ENCODE results near the gene RAPGEF1. TPM values are rescaled to one million over a fixed set of nuclear protein-coding genes. Genes with fewer than 3 reads are reported as not detected.

The RAPGEF1 gene
- total RNA-seq, 1 experiment from 2014 or later = 25.2 TPM

DNA sequence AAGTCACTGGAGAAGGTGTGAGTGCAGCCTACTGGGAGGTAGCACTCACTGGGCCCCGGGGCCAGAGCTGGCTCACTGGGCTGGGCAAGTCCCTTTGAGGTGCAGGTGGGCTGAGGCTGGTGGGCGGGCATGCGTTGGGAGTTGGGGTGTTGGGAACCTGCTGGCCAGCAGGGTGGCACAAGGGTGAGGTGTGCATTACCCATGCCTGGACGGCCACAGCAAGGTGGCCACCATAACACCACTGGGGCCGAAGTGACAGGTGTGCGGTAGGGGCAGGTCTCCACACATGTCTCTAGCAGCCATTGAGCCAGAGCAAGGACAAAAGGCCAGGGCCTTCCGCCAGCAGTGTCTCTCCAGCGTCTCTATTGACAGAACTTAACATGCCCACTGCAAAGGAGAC, 172.0 kb downstream of the RAPGEF1 start:
- H3K27ac ChIP-seq (ENCODE audit: low read length) = no peak overlapping the region
- no peaks in the 10 kb centered on the region for H3F3A ChIP-seq (ENCODE audit: low read length, unreplicated experiment)
- ATAC-seq = no peak
- no peaks in the 10 kb centered on the region for H3K9me2 ChIP-seq (replicated peaks; ENCODE audit: low read length)
- no peak overlapping the region for H3K9ac ChIP-seq (ENCODE audit: low read length)
- TF ChIP-seq EZH2 (IDR thresholded peaks at IDR 0.05; ENCODE audit: low read length, unreplicated experiment) = no peak
- CTCF ChIA-PET = no interaction called here
- no peaks in the 10 kb centered on the region for H4K20me1 ChIP-seq (ENCODE audit: low read length)
- H3K27me3 ChIP-seq (ENCODE audit: low read length) = no peaks in the 10 kb centered on the region
- no peak overlapping the region for H3K4me2 ChIP-seq (ENCODE audit: low read length)
- no peaks in the 10 kb centered on the region for H3K9me3 ChIP-seq (ENCODE audit: low read length)
- H3K36me3 ChIP-seq (ENCODE audit: low read depth, low read length) = no peaks in the 10 kb centered on the region
- BruUV-seq (replicated peaks) = no TSS peak
- intact Hi-C loops (cut with micrococcal nuclease) = no loop called here
- H3K79me2 ChIP-seq (ENCODE audit: low read length) = no peaks in the 10 kb centered on the region
- DNase-seq = no peak
- no peak overlapping the region for H2AFZ ChIP-seq (ENCODE audit: low read length)
- H3K4me3 ChIP-seq (ENCODE audit: low read length) = no peak overlapping the region
- POLR2A ChIA-PET (ENCODE audit: unreplicated experiment) = no interaction called here
- H3K4me1 ChIP-seq (ENCODE audit: insufficient read depth, low read length) = no peaks in the 10 kb centered on the region

DNA sequence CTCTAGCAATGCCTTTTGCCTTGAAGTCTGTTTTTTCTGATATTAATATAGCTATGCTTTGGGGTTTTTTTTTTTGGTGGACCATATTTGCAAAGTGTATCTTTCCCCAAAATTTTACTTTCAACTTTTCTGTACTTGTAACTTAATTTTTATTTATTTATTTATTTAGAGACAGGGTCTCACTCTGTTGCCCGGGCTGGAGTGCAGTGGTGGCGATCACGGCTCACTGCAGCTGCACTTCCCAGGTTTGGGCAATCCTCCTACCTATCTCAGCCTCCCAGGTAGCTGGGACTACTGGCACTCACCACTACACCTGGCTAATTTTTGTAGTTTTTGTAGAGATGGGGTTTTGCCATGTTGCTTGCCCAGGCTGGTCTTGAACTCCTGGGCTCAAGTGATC, 173.7 kb downstream of the RAPGEF1 start:
- H3F3A ChIP-seq (ENCODE audit: low read length, unreplicated experiment) = no peaks in the 10 kb centered on the region
- ChIA-PET POLR2A (ENCODE audit: unreplicated experiment) (no interaction called here), CTCF (interaction anchor here (0.7 kb wide), 1 partner anchor 295 kb away, joined by 4 read pairs; no protein-coding TSS in a partner anchor)
- TF ChIP-seq EZH2 (IDR thresholded peaks at IDR 0.05; ENCODE audit: low read length, unreplicated experiment) (no peak), EZH2phosphoT487 (IDR thresholded peaks at IDR 0.05; ENCODE audit: borderline replicate concordance, low read length) (no peak)
- TF ChIP-seq, protein P1, sequence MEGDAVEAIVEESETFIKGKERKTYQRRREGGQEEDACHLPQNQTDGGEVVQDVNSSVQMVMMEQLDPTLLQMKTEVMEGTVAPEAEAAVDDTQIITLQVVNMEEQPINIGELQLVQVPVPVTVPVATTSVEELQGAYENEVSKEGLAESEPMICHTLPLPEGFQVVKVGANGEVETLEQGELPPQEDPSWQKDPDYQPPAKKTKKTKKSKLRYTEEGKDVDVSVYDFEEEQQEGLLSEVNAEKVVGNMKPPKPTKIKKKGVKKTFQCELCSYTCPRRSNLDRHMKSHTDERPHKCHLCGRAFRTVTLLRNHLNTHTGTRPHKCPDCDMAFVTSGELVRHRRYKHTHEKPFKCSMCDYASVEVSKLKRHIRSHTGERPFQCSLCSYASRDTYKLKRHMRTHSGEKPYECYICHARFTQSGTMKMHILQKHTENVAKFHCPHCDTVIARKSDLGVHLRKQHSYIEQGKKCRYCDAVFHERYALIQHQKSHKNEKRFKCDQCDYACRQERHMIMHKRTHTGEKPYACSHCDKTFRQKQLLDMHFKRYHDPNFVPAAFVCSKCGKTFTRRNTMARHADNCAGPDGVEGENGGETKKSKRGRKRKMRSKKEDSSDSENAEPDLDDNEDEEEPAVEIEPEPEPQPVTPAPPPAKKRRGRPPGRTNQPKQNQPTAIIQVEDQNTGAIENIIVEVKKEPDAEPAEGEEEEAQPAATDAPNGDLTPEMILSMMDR (conservative IDR thresholded peaks at IDR 0.05; ENCODE audit: low read depth, low read length) = no peak
- H3K9ac ChIP-seq (ENCODE audit: low read length) = no peak overlapping the region
- H3K27ac ChIP-seq (ENCODE audit: low read length) = no peak overlapping the region
- H3K79me2 ChIP-seq (ENCODE audit: low read length) = no peaks in the 10 kb centered on the region
- H3K4me2 ChIP-seq (ENCODE audit: low read length) = no peak overlapping the region
- H3K27me3 ChIP-seq (ENCODE audit: low read length) = no peaks in the 10 kb centered on the region
- intact Hi-C loops (cut with micrococcal nuclease) = no loop called here
- no peaks in the 10 kb centered on the region for H3K9me2 ChIP-seq (replicated peaks; ENCODE audit: low read length)
- peaks cover 9% of the 10 kb centered on the region for H3K4me1 ChIP-seq (ENCODE audit: insufficient read depth, low read length)
- H3K36me3 ChIP-seq (ENCODE audit: low read depth, low read length) = no peaks in the 10 kb centered on the region
- H3K9me3 ChIP-seq (ENCODE audit: low read length) = no peaks in the 10 kb centered on the region
- ATAC-seq = no peak
- BruUV-seq (replicated peaks) = no TSS peak
- H2AFZ ChIP-seq (ENCODE audit: low read length) = no peak overlapping the region
- no peak for DNase-seq
- H4K20me1 ChIP-seq (ENCODE audit: low read length) = no peaks in the 10 kb centered on the region
- no peak overlapping the region for H3K4me3 ChIP-seq (ENCODE audit: low read length)

DNA sequence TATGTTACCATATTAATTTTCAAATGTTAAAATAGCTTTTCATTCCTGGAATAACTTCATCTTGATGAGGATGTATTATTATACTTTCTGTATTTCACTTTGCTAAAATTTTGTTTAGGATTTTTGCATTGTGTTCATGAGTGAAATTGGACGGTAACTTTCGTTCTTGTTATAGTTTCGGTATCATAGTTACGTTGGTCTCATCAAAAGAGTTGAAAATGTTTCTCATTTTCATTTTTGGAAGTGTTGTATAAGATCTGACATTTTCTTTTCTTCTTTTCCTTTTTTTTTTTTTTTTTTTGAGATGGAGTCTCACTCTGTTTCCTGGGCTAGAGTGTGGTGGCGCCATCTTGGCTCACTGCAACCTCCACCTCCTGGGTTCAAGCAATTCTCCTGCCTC, 174.5 kb downstream of the RAPGEF1 start:
- no peak for ATAC-seq
- Histone ChIP-seq H3K9ac (ENCODE audit: low read length) (no peak overlapping the region), H3K9me3 (ENCODE audit: low read length) (no peaks in the 10 kb centered on the region), H3F3A (ENCODE audit: low read length, unreplicated experiment) (no peaks in the 10 kb centered on the region), H3K27me3 (ENCODE audit: low read length) (no peaks in the 10 kb centered on the region), H3K4me2 (ENCODE audit: low read length) (no peak overlapping the region), H3K27ac (ENCODE audit: low read length) (no peak overlapping the region), H3K79me2 (ENCODE audit: low read length) (no peaks in the 10 kb centered on the region), H3K4me3 (ENCODE audit: low read length) (no peak overlapping the region), H4K20me1 (ENCODE audit: low read length) (no peaks in the 10 kb centered on the region), H3K4me1 (ENCODE audit: insufficient read depth, low read length) (peaks cover 12% of the 10 kb centered on the region), H2AFZ (ENCODE audit: low read length) (no peak overlapping the region), H3K9me2 (replicated peaks; ENCODE audit: low read length) (no peaks in the 10 kb centered on the region), H3K36me3 (ENCODE audit: low read depth, low read length) (no peaks in the 10 kb centered on the region)
- POLR2A ChIA-PET (ENCODE audit: unreplicated experiment) = no interaction called here
- BruUV-seq (replicated peaks) = no TSS peak
- no peak for DNase-seq
- CTCF ChIA-PET = interaction anchor here (0.7 kb wide), 1 partner anchor 294 kb away, joined by 4 read pairs; no protein-coding TSS in a partner anchor
- no peak for TF ChIP-seq EZH2phosphoT487 (IDR thresholded peaks at IDR 0.05; ENCODE audit: borderline replicate concordance, low read length)
- TF ChIP-seq, protein P1 (conservative IDR thresholded peaks at IDR 0.05; ENCODE audit: low read depth, low read length) = no peak
- no peak for TF ChIP-seq EZH2 (IDR thresholded peaks at IDR 0.05; ENCODE audit: low read length, unreplicated experiment)
- intact Hi-C loops (cut with micrococcal nuclease) = no loop called here

Measured in PC-3 (cell line).